Astrocyte (in vitro differentiated cells and primary cell): ENCODE data around the gene GDPD5. TPM values are rescaled to one million over a fixed set of nuclear protein-coding genes. Genes with fewer than 3 reads are reported as not detected.

ENCODE experiments used
- DNase-seq: peaks from one replicate; pipeline ENCODE4 v3.0.0-alpha.2; 2010; ENCODE audit warnings: low read depth
- FAIRE-seq: peaks from 2 replicates; lab custom pipeline; 2011; peaks lifted over from hg19 to GRCh38; lab: Jason Lieb, UNC
- H2AFZ ChIP-seq: 2 replicates; pipeline ENCODE4 v1.6.0; 2012; ENCODE audit warnings: low read depth, low read length, inconsistent platforms
- H3K27ac ChIP-seq: 2 replicates; pipeline ENCODE4 v1.5.1; 2011; ENCODE audit warnings: low read depth, low read length, inconsistent platforms
- H3K27me3 ChIP-seq: 2 replicates; pipeline ENCODE4 v1.6.0; 2011; ENCODE audit warnings: low read length, inconsistent platforms; ENCODE audit not compliant: insufficient read depth
- H3K36me3 ChIP-seq: 2 replicates; pipeline ENCODE4 v1.5.1; 2011; ENCODE audit warnings: low read length, inconsistent platforms; ENCODE audit not compliant: insufficient read depth
- H3K4me1 ChIP-seq: 2 replicates; pipeline ENCODE4 v1.5.1; 2011; ENCODE audit warnings: low read length, inconsistent platforms; ENCODE audit not compliant: insufficient read depth
- H3K4me2 ChIP-seq: 2 replicates; pipeline ENCODE4 v1.6.0; 2012; ENCODE audit warnings: low read length, inconsistent platforms
- H3K4me3 ChIP-seq: 2 replicates; pipeline ENCODE4 v1.5.1; 2011; ENCODE audit warnings: low read depth, mild to moderate bottlenecking, low read length, inconsistent platforms; ENCODE audit not compliant: insufficient read depth
- H3K79me2 ChIP-seq: 2 replicates; pipeline ENCODE4 v1.6.0; 2012; ENCODE audit warnings: mild to moderate bottlenecking, low read length, inconsistent platforms; ENCODE audit not compliant: insufficient read depth
- H3K9ac ChIP-seq: 2 replicates; pipeline ENCODE4 v1.6.0; 2012; ENCODE audit warnings: mild to moderate bottlenecking, low read length, inconsistent platforms
- H3K9me3 ChIP-seq: 2 replicates; pipeline ENCODE4 v1.5.1; 2012; ENCODE audit warnings: low read depth, mild to moderate bottlenecking, low read length, inconsistent platforms; ENCODE audit not compliant: insufficient read depth
- H4K20me1 ChIP-seq: 2 replicates; pipeline ENCODE4 v1.6.0; 2012; ENCODE audit warnings: low read length, inconsistent platforms; ENCODE audit not compliant: insufficient read depth
- H3K27ac Mint-ChIP-seq: one replicate; pipeline ENCODE4 v1.8.0; 2021; ENCODE audit warnings: mild to moderate bottlenecking, mixed read lengths; ENCODE audit not compliant: unreplicated experiment
- H3K27me3 Mint-ChIP-seq: one replicate; pipeline ENCODE4 v1.8.0; 2021; ENCODE audit warnings: low read depth, mixed read lengths; ENCODE audit not compliant: unreplicated experiment
- H3K36me3 Mint-ChIP-seq: one replicate; pipeline ENCODE4 v1.8.0; 2021; ENCODE audit warnings: low read depth, mixed read lengths; ENCODE audit not compliant: unreplicated experiment
- H3K4me1 Mint-ChIP-seq: one replicate; pipeline ENCODE4 v1.8.0; 2021; ENCODE audit warnings: low read depth, mixed read lengths; ENCODE audit not compliant: unreplicated experiment
- H3K4me3 Mint-ChIP-seq: one replicate; pipeline ENCODE4 v1.8.0; 2021; ENCODE audit warnings: mild to moderate bottlenecking, moderate library complexity, mixed read lengths; ENCODE audit not compliant: unreplicated experiment
- H3K9me3 Mint-ChIP-seq: one replicate; pipeline ENCODE4 v1.8.0; 2021; ENCODE audit warnings: mild to moderate bottlenecking, mixed read lengths; ENCODE audit not compliant: unreplicated experiment
- EZH2 ChIP-seq: IDR thresholded peaks from 2 replicates; pipeline ENCODE4 v1.6.1; 2012; ENCODE audit warnings: mild to moderate bottlenecking, low read length, inconsistent platforms; ENCODE audit not compliant: insufficient read depth
- total RNA-seq: library from RNA; stranded (reverse); gene quantifications from 2 replicates; pipeline ENCODE4 v1.2.1, GENCODE V29; 2021
- TF ChIP-seq, protein P1 (sequence below): IDR thresholded peaks from 2 replicates; pipeline ENCODE4 v1.5.1; 2011; ENCODE audit warnings: low read depth, mild to moderate bottlenecking, inconsistent platforms, low read length, moderate library complexity; ENCODE audit not compliant: insufficient read depth

GDPD5 gene
- total RNA-seq, 1 donor from 2014 or later: 9.4 TPM

DNA sequence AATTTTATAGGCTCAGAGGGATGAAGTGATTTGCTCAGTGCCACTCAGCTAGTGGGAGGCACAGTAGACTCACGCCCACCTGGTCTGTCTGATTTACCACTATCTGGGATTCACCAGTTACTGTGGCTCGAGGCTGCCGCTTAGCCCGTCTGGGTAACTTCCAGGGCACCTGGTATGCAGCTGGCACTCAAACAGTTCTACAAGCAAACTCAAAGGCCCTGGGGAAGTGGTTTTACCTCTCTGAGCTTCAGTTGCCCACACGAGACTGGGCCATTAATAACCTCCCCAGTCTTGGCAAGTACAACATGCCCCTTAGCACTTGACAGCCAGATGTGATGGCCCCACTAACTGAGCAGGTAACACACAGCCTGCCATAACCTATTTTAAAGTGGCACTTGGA is 2.6 kb downstream of the GDPD5 start:
- TF ChIP-seq EZH2: no peak
- TF ChIP-seq, protein P1, sequence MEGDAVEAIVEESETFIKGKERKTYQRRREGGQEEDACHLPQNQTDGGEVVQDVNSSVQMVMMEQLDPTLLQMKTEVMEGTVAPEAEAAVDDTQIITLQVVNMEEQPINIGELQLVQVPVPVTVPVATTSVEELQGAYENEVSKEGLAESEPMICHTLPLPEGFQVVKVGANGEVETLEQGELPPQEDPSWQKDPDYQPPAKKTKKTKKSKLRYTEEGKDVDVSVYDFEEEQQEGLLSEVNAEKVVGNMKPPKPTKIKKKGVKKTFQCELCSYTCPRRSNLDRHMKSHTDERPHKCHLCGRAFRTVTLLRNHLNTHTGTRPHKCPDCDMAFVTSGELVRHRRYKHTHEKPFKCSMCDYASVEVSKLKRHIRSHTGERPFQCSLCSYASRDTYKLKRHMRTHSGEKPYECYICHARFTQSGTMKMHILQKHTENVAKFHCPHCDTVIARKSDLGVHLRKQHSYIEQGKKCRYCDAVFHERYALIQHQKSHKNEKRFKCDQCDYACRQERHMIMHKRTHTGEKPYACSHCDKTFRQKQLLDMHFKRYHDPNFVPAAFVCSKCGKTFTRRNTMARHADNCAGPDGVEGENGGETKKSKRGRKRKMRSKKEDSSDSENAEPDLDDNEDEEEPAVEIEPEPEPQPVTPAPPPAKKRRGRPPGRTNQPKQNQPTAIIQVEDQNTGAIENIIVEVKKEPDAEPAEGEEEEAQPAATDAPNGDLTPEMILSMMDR: no peak
- H3K36me3 Mint-ChIP-seq: peaks cover 2% of the 10 kb centered on the region

DNA sequence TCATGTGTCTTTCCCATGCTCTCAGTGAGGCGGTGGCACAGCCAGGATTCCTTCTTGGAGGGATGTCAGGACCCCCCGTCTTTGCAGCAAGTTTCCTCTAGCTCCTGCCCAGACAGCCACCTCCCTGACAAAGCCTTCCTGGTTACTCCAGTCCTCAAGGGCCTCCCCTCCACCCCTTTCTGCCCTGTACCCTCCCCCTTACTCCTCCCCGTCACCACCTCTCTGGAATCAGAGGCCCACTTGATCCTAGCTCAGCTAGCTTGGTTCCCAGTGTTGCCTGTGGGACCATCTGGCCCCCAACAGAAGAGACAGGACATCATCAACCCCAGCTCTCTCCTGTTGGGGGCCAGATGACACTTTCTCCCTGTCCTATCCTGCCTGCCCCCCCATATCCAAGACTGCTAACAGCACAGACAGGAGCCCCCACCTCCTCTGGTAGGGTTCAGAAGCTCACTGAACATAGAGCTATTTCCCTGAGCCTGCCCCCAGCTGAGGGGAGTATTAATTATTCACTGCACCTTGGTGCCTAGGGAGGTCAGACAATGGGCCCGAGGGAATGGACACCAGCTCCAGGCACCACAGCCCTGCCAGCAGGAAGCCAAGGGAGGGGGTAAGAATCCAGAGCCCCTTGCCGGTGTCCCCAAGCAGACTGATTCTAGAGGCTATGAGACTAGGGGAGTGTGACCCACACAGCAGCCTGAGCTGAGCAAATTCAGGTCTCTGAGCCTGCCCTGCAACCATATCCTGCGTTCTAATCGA is 3.3 kb downstream of the GDPD5 start:
- H3K4me1 Mint-ChIP-seq: no peaks in the 10 kb centered on the region
- FAIRE-seq (no peak), DNase-seq (no peak)
- Histone ChIP-seq H2AFZ (no peak overlapping the region), H3K4me2 (no peak overlapping the region), H4K20me1 (peaks cover 20% of the 10 kb centered on the region), H3K36me3 (no peaks in the 10 kb centered on the region), H3K79me2 (no peaks in the 10 kb centered on the region), H3K9ac (no peak overlapping the region), H3K27ac (no peak overlapping the region), H3K27me3 (no peaks in the 10 kb centered on the region), H3K4me1 (peaks cover 10% of the 10 kb centered on the region), H3K9me3 (no peaks in the 10 kb centered on the region), H3K4me3 (no peak overlapping the region)
- no peak overlapping the region for H3K4me3 Mint-ChIP-seq
- no peaks in the 10 kb centered on the region for H3K9me3 Mint-ChIP-seq
- H3K27me3 Mint-ChIP-seq: peaks cover 47% of the 10 kb centered on the region
- TF ChIP-seq, protein P1: no peak
- TF ChIP-seq EZH2: no peak
- H3K27ac Mint-ChIP-seq: no peak overlapping the region
- H3K36me3 Mint-ChIP-seq: peaks cover 2% of the 10 kb centered on the region

More for the DNA sequence above, 2.6 kb downstream of the GDPD5 start:
- DNase-seq: no peak
- FAIRE-seq: no peak
- Histone ChIP-seq H3K9ac (no peak overlapping the region), H3K9me3 (no peaks in the 10 kb centered on the region), H3K4me2 (no peak overlapping the region), H3K27me3 (no peaks in the 10 kb centered on the region), H2AFZ (no peak overlapping the region), H3K4me1 (peaks cover 10% of the 10 kb centered on the region), H3K27ac (no peak overlapping the region), H4K20me1 (peaks cover 20% of the 10 kb centered on the region), H3K79me2 (no peaks in the 10 kb centered on the region), H3K36me3 (no peaks in the 10 kb centered on the region), H3K4me3 (no peak overlapping the region)
- no peak overlapping the region for H3K4me3 Mint-ChIP-seq
- H3K27me3 Mint-ChIP-seq: peaks cover 52% of the 10 kb centered on the region
- no peaks in the 10 kb centered on the region for H3K4me1 Mint-ChIP-seq
- no peaks in the 10 kb centered on the region for H3K9me3 Mint-ChIP-seq
- no peak overlapping the region for H3K27ac Mint-ChIP-seq

DNA sequence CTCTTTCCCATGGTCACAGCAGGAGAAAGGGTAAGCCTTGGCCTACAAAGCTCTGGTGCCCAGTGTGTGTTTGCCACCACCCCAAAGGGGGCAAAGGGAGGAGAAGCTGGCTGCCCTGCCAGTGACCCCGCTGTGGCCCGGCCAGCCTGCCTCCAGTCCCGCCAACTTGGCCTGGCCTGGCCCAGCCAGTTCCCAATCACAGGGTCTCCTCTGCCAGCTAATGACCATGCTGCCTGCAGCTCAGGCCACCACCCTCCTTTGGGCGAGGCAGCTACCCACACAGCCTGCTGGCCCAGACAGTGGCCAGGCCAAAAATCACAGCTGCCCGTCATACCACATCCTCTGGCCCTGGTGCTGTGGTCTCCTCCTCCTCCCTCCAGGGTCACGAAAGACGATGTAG is 5.1 kb downstream of the GDPD5 start:
- FAIRE-seq: no peak
- TF ChIP-seq, protein P1: no peak
- TF ChIP-seq EZH2: no peak
- H3K4me1 ChIP-seq: peaks cover 10% of the 10 kb centered on the region

More for the DNA sequence above, 5.1 kb downstream of the GDPD5 start:
- no peak overlapping the region for H3K4me3 ChIP-seq
- no peaks in the 10 kb centered on the region for H3K9me3 ChIP-seq
- no peaks in the 10 kb centered on the region for H3K4me1 Mint-ChIP-seq
- H3K9me3 Mint-ChIP-seq: no peaks in the 10 kb centered on the region
- H3K27ac Mint-ChIP-seq: no peak overlapping the region
- H3K36me3 ChIP-seq: no peaks in the 10 kb centered on the region
- peaks cover 20% of the 10 kb centered on the region for H4K20me1 ChIP-seq
- no peak overlapping the region for H3K27ac ChIP-seq
- no peak overlapping the region for H3K4me3 Mint-ChIP-seq
- H3K36me3 Mint-ChIP-seq: peaks cover 2% of the 10 kb centered on the region
- H3K79me2 ChIP-seq: no peaks in the 10 kb centered on the region
- no peaks in the 10 kb centered on the region for H3K27me3 ChIP-seq
- H3K9ac ChIP-seq: no peak overlapping the region
- H2AFZ ChIP-seq: no peak overlapping the region
- H3K27me3 Mint-ChIP-seq: peaks cover 45% of the 10 kb centered on the region
- no peak for DNase-seq
- H3K4me2 ChIP-seq: no peak overlapping the region
